ENCODE results near the gene SLC37A3.
A peak's percentile ranks its signal among the peaks of the same experiment; 100 is the strongest.

The SLC37A3 gene

DNA sequence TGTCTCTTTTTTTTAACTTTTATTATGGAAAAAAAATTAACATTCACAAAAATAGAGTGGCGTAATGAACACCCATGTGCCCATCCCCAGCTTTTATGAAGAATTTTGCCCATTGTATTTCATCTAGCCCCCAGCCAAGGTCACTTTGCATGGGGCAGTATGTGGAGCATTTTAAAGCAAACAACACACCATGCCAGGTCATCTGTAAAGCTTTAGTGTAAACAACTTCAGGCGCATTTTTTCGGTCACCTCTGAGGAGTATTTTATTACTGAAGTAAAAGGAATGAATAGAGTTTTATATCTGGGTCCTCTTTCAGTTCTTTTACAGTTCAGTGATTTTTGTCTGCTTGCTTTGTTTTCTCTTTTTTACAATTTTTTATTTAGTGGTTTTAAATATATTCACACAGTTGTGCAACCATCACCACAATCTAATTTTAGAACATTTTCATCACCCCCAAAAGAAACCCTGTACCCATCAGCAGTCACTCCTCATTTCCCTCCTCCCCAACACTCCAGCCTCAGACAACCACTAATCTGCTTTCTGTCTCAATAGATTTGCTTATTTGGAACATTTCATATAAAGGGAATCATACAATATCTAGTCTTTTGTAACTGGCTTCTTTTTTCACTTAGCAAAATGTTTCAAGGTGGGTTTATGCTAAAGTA, 87.9 kb downstream of the SLC37A3 start:
- TF ChIP-seq TAF1 (IDR thresholded peaks at IDR 0.05; ENCODE audit: low read depth, low read length) (no peak), SPI1 (IDR thresholded peaks at IDR 0.05; ENCODE audit: low read depth, low read length) (no peak), PAX5 (IDR thresholded peaks at IDR 0.05; ENCODE audit: insufficient read depth, low read length, severe bottlenecking) (no peak), POU2F2 (IDR thresholded peaks at IDR 0.05; ENCODE audit: low read depth, low read length) (no peak), POLR2A (IDR thresholded peaks at IDR 0.05; ENCODE audit: low read depth, low read length) (no peak), POLR2AphosphoS5 (IDR thresholded peaks at IDR 0.05; ENCODE audit: low read depth, low read length) (no peak)
- no peak for FAIRE-seq
- DNase-seq (ENCODE audit: insufficient read length, low spot score), result no peak

DNA sequence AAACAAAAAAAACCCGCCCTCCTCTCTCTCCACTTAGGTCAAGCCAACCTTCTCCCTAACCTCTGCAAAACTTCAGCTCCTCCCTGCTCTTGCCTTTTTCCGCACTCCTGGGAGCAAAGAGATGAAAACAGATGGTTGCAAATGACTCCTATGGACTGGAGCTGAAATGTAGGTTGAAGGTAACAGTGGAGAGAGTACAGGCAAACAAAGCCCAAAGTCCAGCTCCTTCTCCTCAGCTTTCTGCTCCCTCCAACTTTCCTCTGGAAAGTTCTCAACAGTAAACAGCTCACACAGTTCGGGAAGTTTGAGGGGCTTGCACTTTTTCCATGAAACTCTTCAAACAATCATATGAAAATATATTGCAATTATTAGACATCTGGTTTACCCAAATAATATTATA, 90.3 kb downstream of the SLC37A3 start:
- no peak for TF ChIP-seq POLR2AphosphoS5 (IDR thresholded peaks at IDR 0.05; ENCODE audit: low read depth, low read length)
- FAIRE-seq (no peak), DNase-seq (ENCODE audit: insufficient read length, low spot score) (no peak)

DNA sequence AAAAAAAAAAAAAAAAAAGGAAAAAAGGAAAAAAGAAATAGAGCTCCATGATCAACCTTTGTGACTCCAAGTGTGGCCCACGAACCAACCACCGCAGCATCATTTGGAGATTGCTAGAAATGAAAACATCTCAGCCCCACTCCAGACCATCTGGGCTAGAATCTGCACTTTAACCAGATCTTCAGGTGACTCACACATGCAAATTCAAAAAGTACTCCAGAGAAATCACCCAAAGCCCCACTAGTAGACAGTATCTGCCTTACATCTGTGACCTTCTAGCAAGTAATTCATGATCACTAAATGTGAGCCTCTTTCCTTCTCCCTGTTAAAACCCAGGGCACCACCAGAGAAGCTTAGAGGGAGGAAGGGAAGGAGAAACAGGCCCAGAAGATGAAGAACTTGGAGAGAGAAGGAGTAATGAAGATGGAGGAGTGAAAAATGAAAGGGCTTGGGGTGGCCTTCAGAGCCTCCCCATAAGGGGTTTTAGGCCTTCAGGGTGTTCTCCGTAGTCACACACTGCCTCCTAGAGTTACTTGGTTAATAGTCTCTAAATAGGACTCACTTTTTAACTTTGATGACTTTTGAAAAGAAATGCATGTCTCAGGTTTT, 94.0 kb downstream of the SLC37A3 start:
- DNase-seq (ENCODE audit: insufficient read length, low spot score) (peak; percentile 47), FAIRE-seq (peak; percentile 45)
- TF ChIP-seq TAF1 (IDR thresholded peaks at IDR 0.05; ENCODE audit: low read depth, low read length) (no peak), POU2F2 (IDR thresholded peaks at IDR 0.05; ENCODE audit: low read depth, low read length) (peak; percentile 73; the same call in 1 of the 2 replicates)

DNA sequence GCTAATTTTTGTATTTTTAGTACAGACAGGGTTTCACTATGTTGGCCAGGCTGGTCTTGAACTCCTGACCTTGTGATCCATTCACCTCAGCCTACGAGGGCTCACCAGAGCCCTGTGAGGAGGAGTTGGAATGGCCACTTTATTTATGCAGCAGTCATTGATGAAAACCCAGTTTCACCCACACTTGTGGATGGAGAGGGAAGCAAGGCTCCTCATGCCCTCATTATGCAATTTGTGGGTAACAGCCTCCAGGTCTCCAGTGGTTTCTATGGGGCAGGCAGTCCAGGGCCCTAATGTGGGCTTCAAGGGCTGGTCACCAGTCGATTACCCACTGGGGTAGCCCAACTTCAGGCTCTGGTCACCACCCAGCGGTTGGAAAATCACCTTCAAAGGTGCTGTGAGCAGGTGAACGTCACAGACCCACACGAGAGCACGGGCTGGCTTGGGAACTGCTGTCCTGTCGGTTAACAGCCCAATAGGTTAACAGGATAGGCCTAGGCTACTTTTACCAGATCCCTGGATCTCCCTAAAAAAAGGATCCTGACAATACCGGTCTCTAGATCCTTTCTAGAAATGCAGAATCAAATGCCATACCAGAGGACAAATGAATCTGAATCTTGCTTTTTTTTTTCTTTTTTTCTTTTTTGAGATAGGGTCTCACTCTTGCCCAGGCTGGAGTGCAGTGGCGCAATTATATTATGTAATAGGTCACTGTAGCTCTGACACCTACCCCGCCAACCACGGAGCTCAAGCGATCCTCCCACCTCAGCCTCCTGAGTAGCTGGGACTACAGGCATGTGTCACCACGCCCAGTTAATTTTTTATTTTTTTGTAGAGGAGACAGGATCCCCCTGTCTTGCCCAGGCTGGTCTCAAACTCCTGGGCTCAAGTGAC, 97.8 kb downstream of the SLC37A3 start:
- DNase-seq (ENCODE audit: insufficient read length, low spot score) (no peak), FAIRE-seq (no peak)
- TF ChIP-seq PAX5 (IDR thresholded peaks at IDR 0.05; ENCODE audit: insufficient read depth, low read length, severe bottlenecking), result no peak
- TF ChIP-seq TAF1 (IDR thresholded peaks at IDR 0.05; ENCODE audit: low read depth, low read length), result no peak
- TF ChIP-seq SPI1 (IDR thresholded peaks at IDR 0.05; ENCODE audit: low read depth, low read length), result no peak
- TF ChIP-seq POLR2AphosphoS5 (IDR thresholded peaks at IDR 0.05; ENCODE audit: low read depth, low read length), result no peak
- no peak for TF ChIP-seq POLR2A (IDR thresholded peaks at IDR 0.05; ENCODE audit: low read depth, low read length)
- no peak for TF ChIP-seq POU2F2 (IDR thresholded peaks at IDR 0.05; ENCODE audit: low read depth, low read length)

DNA sequence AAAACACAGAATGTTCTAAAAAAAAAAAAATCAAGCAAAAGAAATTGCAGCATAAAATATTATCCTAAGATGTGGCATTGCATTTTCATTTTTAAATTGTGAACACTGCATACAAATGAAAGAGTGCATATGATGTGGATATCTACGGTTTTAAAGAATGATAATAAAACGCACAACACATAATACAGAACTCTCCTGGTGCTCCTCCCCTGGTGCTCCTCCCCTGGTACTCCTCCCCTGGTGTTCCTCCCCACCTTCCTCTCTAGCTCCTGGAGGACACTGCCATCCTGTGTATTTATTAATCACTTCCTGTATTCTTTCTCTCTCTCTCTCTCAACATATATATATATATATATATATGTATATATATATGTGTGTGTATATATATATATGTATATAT, 100.1 kb downstream of the SLC37A3 start:
- no peak for FAIRE-seq
- TF ChIP-seq POLR2A (IDR thresholded peaks at IDR 0.05; ENCODE audit: low read depth, low read length) (no peak), PAX5 (IDR thresholded peaks at IDR 0.05; ENCODE audit: insufficient read depth, low read length, severe bottlenecking) (no peak), SPI1 (IDR thresholded peaks at IDR 0.05; ENCODE audit: low read depth, low read length) (no peak), POU2F2 (IDR thresholded peaks at IDR 0.05; ENCODE audit: low read depth, low read length) (no peak), TAF1 (IDR thresholded peaks at IDR 0.05; ENCODE audit: low read depth, low read length) (no peak), POLR2AphosphoS5 (IDR thresholded peaks at IDR 0.05; ENCODE audit: low read depth, low read length) (no peak)
- DNase-seq (ENCODE audit: insufficient read length, low spot score), result no peak

DNA sequence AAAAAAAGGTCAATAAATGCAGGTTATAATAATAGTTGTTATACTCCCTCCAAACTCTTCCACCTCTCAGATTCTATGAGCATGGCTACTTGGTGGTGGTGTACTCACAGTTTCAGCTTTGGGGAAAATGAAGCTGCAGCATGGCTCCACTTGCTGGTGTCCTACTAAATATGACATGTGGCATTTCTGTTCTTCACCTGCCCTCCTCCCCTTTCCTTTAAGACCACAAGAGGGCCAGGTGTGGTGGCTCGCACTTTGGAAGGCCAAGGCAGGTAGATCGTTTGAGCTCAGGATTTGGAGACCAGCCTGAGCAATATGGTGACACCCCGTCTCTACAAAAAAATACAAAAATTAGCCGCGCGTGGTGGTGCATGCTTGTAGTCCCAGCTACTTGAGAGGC, 101.1 kb downstream of the SLC37A3 start:
- DNase-seq (ENCODE audit: insufficient read length, low spot score) (no peak), FAIRE-seq (no peak)
- TF ChIP-seq POLR2A (IDR thresholded peaks at IDR 0.05; ENCODE audit: low read depth, low read length) (no peak), POLR2AphosphoS5 (IDR thresholded peaks at IDR 0.05; ENCODE audit: low read depth, low read length) (no peak), SPI1 (IDR thresholded peaks at IDR 0.05; ENCODE audit: low read depth, low read length) (no peak), TAF1 (IDR thresholded peaks at IDR 0.05; ENCODE audit: low read depth, low read length) (no peak), PAX5 (IDR thresholded peaks at IDR 0.05; ENCODE audit: insufficient read depth, low read length, severe bottlenecking) (no peak), POU2F2 (IDR thresholded peaks at IDR 0.05; ENCODE audit: low read depth, low read length) (no peak)

DNA sequence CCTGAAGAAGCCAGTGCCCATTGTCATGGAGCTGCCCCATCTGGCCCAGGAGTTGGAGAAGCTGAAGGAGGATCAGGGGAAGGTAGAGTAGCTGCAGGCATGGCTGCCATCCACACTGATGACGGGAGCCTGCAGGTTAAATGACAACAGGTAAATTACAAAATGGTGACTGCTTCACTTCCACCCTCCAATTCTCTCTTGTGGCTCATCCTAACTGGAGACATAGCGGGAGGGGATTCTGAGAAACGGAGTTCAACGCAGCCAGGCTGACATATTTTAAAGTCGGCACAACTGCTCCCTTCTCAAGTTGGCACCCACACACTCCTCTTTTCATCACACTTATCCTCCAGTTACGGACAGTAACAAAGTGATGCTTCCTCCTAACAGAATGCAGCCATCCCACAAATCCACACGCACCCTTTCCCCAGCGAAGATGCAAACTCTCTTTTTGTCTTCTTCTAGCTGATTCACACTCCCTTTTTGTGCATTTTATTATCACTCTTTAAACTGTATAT, 103.0 kb downstream of the SLC37A3 start:
- TF ChIP-seq PAX5 (IDR thresholded peaks at IDR 0.05; ENCODE audit: insufficient read depth, low read length, severe bottlenecking), result no peak
- FAIRE-seq, result no peak
- DNase-seq (ENCODE audit: insufficient read length, low spot score), result no peak

DNA sequence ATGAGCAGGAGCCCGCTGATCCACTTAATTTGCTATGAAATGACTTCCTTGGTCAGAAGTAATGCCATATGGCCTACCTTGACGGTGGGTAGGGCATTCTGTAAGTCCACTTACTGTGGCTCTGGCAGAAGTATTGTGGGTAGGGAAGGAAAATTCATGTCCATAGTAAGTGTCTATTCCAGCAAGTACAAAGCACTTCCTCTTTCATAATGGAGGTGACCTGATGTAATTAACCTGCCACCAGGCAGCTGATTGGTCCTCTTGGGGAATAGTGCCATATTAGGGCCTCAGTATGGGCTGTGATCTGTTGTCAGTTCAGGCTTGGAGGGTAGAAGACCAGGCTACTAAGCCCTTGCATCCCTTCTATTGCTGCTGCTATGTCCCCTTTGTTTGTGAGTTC, 103.9 kb downstream of the SLC37A3 start:
- TF ChIP-seq POU2F2 (IDR thresholded peaks at IDR 0.05; ENCODE audit: low read depth, low read length), result no peak
- TF ChIP-seq SPI1 (IDR thresholded peaks at IDR 0.05; ENCODE audit: low read depth, low read length), result peak; percentile 88
- FAIRE-seq, result no peak
- no peak for DNase-seq (ENCODE audit: insufficient read length, low spot score)

DNA sequence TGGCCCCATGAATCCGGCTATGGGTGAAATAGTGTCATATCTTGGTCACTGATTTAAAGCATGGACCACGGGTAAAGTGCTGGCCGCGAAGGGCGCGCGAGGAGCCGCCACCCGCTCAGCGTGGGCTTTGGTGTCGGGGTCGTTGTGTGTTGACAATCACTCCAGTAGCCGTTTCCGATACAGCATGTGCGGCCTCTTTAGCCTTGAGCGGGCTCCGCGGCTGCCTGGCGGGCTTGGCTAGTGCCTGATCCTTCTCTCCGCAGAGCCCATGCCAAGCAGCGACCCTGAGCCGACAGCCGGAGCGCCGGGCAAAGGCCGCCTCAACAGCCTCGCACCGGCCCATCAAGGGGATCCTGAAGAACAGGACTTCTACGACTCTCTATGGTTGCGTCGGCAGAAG, 105.9 kb downstream of the SLC37A3 start:
- DNase-seq (ENCODE audit: insufficient read length, low spot score) (no peak), FAIRE-seq (no peak)
- TF ChIP-seq POLR2AphosphoS5 (IDR thresholded peaks at IDR 0.05; ENCODE audit: low read depth, low read length) (no peak), POU2F2 (IDR thresholded peaks at IDR 0.05; ENCODE audit: low read depth, low read length) (no peak), PAX5 (IDR thresholded peaks at IDR 0.05; ENCODE audit: insufficient read depth, low read length, severe bottlenecking) (no peak), SPI1 (IDR thresholded peaks at IDR 0.05; ENCODE audit: low read depth, low read length) (no peak), TAF1 (IDR thresholded peaks at IDR 0.05; ENCODE audit: low read depth, low read length) (no peak), POLR2A (IDR thresholded peaks at IDR 0.05; ENCODE audit: low read depth, low read length) (no peak)

DNA sequence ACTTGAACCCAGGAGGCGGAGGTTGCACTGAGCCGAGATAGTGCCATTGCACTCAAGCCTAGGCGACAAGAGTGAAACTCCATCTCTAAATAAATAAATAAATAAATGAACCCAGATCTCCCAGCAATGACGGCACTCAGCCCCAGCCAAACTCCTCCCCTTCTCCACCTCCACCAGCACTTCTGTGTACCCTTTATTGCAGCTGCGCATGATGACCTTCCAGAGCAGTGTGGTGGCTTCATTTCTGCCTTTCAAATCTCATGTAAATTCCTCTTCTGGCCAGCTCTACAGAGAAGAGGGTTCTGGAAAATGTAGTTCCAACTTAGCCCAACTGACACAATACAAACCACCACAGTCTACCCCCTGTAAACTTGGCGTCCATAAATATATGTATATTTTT, 108.5 kb downstream of the SLC37A3 start:
- no peak for DNase-seq (ENCODE audit: insufficient read length, low spot score)
- TF ChIP-seq POLR2AphosphoS5 (IDR thresholded peaks at IDR 0.05; ENCODE audit: low read depth, low read length), result no peak
- no peak for TF ChIP-seq SPI1 (IDR thresholded peaks at IDR 0.05; ENCODE audit: low read depth, low read length)
- no peak for TF ChIP-seq TAF1 (IDR thresholded peaks at IDR 0.05; ENCODE audit: low read depth, low read length)
- TF ChIP-seq POU2F2 (IDR thresholded peaks at IDR 0.05; ENCODE audit: low read depth, low read length), result no peak
- no peak for TF ChIP-seq PAX5 (IDR thresholded peaks at IDR 0.05; ENCODE audit: insufficient read depth, low read length, severe bottlenecking)
- TF ChIP-seq POLR2A (IDR thresholded peaks at IDR 0.05; ENCODE audit: low read depth, low read length), result no peak
- no peak for FAIRE-seq

Data from GM12891 (cell line).